Activated CD8-positive, alpha-beta T cell treated with anti-CD3 and anti-CD28 coated beads for 36 hours (primary cell): ENCODE measurements around the gene IRX6. TPM values are rescaled to one million over a fixed set of nuclear protein-coding genes. Genes with fewer than 3 reads are reported as not detected.

ENCODE experiments used
- ATAC-seq: fragments of 200-7000 bp; cut with Tn5 transposase; one replicate; pipeline ENCODE4 v1.10.0; 2021; ENCODE audit warnings: mild to moderate bottlenecking, moderate library complexity
- CTCF ChIA-PET: fragments of 350-600 bp; sonication (Branson Sonifier 250); formaldehyde crosslinking; loops from one replicate; lab custom pipeline; 2021; ENCODE audit warnings: antibody characterized with exemption; lab: Charles Lee
- POLR2A ChIA-PET: fragments of 350-600 bp; sonication (Branson Sonifier 250); formaldehyde crosslinking; loops from one replicate; lab custom pipeline; 2021; ENCODE audit warnings: antibody characterized with exemption; lab: Charles Lee
- DNase-seq: peaks from one replicate; pipeline ENCODE4 v3.0.0-alpha.2; 2020
- H3K27ac Mint-ChIP-seq: one replicate; pipeline ENCODE4 v1.8.0; 2021; ENCODE audit warnings: mild to moderate bottlenecking, mixed read lengths
- H3K27me3 Mint-ChIP-seq: one replicate; pipeline ENCODE4 v1.8.0; 2021; ENCODE audit warnings: mixed read lengths
- H3K36me3 Mint-ChIP-seq: one replicate; pipeline ENCODE4 v1.8.0; 2021; ENCODE audit warnings: low read depth, mixed read lengths
- H3K4me1 Mint-ChIP-seq: one replicate; pipeline ENCODE4 v1.8.0; 2021; ENCODE audit warnings: low read depth, mixed read lengths
- H3K4me3 Mint-ChIP-seq: one replicate; pipeline ENCODE4 v1.8.0; 2021; ENCODE audit warnings: mild to moderate bottlenecking, moderate library complexity, mixed read lengths
- H3K9me3 Mint-ChIP-seq: one replicate; pipeline ENCODE4 v1.8.0; 2021; ENCODE audit warnings: mixed read lengths
- CTCF ChIP-seq: fragments of 200-600 bp; IDR thresholded peaks from one replicate; pipeline ENCODE4 v1.8.0; 2022; ENCODE audit warnings: antibody characterized with exemption, mild to moderate bottlenecking
- intact Hi-C: fragments of 100-400 bp; cut with micrococcal nuclease; formaldehyde crosslinking; loops from one replicate; pipeline ENCODE4 v1.10.0; 2022
- total RNA-seq, 2 experiments: library from RNA; stranded (reverse); gene quantifications; one replicate each; pipeline ENCODE4 v1.2.3, GENCODE V29; 2021

IRX6 gene
- total RNA-seq, 2 experiments from 2014 or later, result not detected

- Mint-ChIP-seq H3K9me3 (no peaks in the 10 kb centered on the region), H3K27me3 (peaks cover 19% of the 10 kb centered on the region), H3K4me3 (no peak overlapping the region), H3K36me3 (no peaks in the 10 kb centered on the region), H3K4me1 (no peaks in the 10 kb centered on the region), H3K27ac (no peak overlapping the region)
- POLR2A ChIA-PET, result no interaction called here
- intact Hi-C loops, result no loop called here
- no peak for DNase-seq
- TF ChIP-seq CTCF, result no peak
- ATAC-seq, result no peak
- CTCF ChIA-PET, result no interaction called here
These were observed 21.4 kb upstream of the IRX6 start for GRCh38 chr16:55302635-55303034.

DNA sequence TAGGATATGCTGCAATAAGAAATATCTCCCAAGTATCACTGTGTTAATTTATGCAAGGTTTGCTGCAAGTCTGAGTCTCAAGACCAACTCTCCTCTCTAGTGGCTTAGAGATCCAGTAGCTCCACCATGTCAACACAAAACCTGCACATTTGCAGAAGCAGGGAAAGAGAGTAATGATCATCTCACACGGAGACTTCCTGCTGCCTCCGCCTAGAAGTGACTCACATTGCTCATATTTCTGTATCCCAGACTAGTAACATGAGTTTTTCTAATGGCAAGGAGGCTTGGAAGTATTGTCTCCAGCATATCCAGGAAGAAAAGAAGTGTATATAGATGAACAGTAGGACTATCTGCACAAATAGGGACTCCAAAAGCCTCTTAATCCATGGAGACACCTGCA lies 15.0 kb upstream of the IRX6 start:
- Mint-ChIP-seq H3K4me1 (no peaks in the 10 kb centered on the region), H3K4me3 (no peak overlapping the region), H3K27ac (no peak overlapping the region), H3K36me3 (no peaks in the 10 kb centered on the region), H3K27me3 (peaks cover 2% of the 10 kb centered on the region), H3K9me3 (no peaks in the 10 kb centered on the region)
- intact Hi-C loops, result no loop called here
- DNase-seq (no peak), ATAC-seq (no peak)
- CTCF ChIA-PET, result no interaction called here
- POLR2A ChIA-PET, result no interaction called here
- TF ChIP-seq CTCF, result no peak

DNA sequence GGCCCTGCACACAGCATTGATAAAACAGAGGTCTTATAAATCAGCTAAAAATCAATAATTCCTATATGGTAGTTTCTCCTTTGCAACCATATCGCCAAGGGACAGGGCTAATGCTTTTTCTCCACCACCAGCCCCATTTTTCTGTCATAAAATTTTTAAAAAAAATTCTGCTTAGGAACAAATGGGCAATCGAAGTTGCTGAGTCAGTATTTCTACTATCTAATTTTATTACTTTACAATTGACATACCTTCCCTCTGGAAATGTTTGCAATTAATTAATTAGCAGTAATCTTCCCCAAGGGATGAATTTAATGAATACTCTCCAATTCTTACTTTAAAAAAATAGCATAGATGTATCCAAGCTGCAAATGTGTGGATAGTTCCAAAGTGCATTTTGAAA lies 1.7 kb upstream of the IRX6 start:
- Mint-ChIP-seq H3K36me3 (no peaks in the 10 kb centered on the region), H3K4me1 (no peaks in the 10 kb centered on the region), H3K4me3 (no peak overlapping the region), H3K27me3 (peaks cover 28% of the 10 kb centered on the region), H3K9me3 (no peaks in the 10 kb centered on the region), H3K27ac (no peak overlapping the region)
- intact Hi-C loops, result no loop called here
- ATAC-seq, result no peak
- TF ChIP-seq CTCF, result no peak
- ChIA-PET CTCF (no interaction called here), POLR2A (interaction anchor here (0.6 kb wide), 1 partner anchor 535 kb away, joined by 3 read pairs; no protein-coding TSS in a partner anchor)
- DNase-seq, result no peak

DNA sequence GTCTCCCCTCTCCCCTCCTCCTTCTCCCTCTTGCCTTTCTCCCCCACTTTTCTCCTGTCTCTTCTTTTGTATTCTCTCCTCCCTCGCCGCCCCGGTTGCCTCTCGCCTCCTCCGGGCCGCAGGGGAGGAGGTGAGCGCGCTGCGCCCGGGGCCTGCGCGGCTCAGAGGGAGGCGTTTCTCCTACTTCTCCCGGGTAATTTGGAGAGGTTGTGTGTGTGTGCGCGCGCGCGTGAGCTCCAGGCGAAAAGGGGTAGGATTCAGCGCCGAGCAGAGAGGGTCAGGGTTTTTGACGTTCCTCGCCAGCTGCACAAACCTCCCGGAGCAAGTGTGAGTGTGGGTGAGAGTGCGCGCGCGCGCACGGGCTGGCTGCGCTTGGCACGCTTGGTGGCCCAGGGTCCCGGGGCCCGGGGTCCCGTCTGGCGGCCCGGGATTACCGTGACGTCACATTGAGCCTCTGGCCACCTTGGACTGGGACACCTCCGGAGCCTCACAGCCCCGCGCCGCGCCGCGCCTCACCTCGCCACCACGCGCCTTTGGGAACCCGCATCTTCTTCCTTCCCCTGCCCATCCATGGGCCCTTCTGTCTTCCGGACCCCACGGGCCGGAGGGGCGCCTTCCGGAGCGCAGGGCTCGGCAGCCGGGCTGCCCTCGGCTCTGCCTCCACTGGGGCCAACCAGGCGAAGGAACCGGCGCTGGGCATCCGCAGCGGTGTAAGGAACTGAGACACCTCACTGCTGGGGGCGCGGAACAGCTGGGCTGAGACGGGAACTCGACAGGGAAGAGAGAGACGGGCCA lies 479 bp downstream of the IRX6 start:
- ChIA-PET POLR2A (no interaction called here), CTCF (no interaction called here)
- TF ChIP-seq CTCF, result no peak
- Mint-ChIP-seq H3K36me3 (no peaks in the 10 kb centered on the region), H3K27me3 (peaks cover 38% of the 10 kb centered on the region), H3K27ac (no peak overlapping the region), H3K4me3 (no peak overlapping the region), H3K9me3 (no peaks in the 10 kb centered on the region), H3K4me1 (no peaks in the 10 kb centered on the region)
- DNase-seq (no peak), ATAC-seq (no peak)
- intact Hi-C loops, result no loop called here

DNA sequence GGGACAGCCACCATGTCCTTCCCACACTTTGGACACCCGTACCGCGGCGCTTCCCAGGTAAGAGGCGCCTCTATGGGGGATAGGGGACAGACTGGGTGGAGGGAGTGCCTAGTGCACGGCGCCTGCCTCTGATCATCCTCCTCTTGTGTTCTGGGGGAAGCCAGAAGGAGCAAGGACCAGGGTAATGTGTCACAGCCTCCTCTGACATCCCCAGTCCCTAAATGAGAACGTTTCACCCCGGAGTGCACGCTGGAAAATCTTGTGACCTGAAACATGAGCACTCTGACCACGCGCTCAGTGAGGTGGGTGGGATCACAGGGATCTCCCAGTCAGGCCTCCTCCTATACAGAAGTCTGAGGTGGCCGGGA lies 1.1 kb downstream of the IRX6 start:
- H3K4me1 Mint-ChIP-seq, result no peaks in the 10 kb centered on the region
- ChIA-PET CTCF (no interaction called here), POLR2A (no interaction called here)
- no peaks in the 10 kb centered on the region for H3K9me3 Mint-ChIP-seq
- ATAC-seq (no peak), DNase-seq (no peak)
- H3K4me3 Mint-ChIP-seq, result no peak overlapping the region
- intact Hi-C loops, result no loop called here
- peaks cover 44% of the 10 kb centered on the region for H3K27me3 Mint-ChIP-seq
- H3K27ac Mint-ChIP-seq, result no peak overlapping the region
- TF ChIP-seq CTCF, result no peak
- no peaks in the 10 kb centered on the region for H3K36me3 Mint-ChIP-seq
